ENCODE measurements around the gene SLC35F6. TPM values are rescaled to one million over a fixed set of nuclear protein-coding genes. Genes with fewer than 3 reads are reported as not detected.
A peak's percentile ranks its signal among the peaks of the same experiment; 100 is the strongest.

SLC35F6 gene
- total RNA-seq, 2 experiments from 2014 or later: 4.2 to 4.6 TPM

- TF ChIP-seq, protein P1, sequence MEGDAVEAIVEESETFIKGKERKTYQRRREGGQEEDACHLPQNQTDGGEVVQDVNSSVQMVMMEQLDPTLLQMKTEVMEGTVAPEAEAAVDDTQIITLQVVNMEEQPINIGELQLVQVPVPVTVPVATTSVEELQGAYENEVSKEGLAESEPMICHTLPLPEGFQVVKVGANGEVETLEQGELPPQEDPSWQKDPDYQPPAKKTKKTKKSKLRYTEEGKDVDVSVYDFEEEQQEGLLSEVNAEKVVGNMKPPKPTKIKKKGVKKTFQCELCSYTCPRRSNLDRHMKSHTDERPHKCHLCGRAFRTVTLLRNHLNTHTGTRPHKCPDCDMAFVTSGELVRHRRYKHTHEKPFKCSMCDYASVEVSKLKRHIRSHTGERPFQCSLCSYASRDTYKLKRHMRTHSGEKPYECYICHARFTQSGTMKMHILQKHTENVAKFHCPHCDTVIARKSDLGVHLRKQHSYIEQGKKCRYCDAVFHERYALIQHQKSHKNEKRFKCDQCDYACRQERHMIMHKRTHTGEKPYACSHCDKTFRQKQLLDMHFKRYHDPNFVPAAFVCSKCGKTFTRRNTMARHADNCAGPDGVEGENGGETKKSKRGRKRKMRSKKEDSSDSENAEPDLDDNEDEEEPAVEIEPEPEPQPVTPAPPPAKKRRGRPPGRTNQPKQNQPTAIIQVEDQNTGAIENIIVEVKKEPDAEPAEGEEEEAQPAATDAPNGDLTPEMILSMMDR (IDR thresholded peaks at IDR 0.05): no peak
- POLR2A ChIA-PET: no interaction called here
- CTCF ChIA-PET: no interaction called here
- no peak for DNase-seq
- ATAC-seq: no peak
- intact Hi-C loops (cut with micrococcal nuclease): no loop called here
- no peak overlapping the region for H3K4me3 Mint-ChIP-seq
- H3K36me3 Mint-ChIP-seq (ENCODE audit: low read depth): peaks cover 1% of the 10 kb centered on the region
- H3K27ac Mint-ChIP-seq: peak overlapping the region; percentile 46
- peaks cover 59% of the 10 kb centered on the region for H3K4me1 Mint-ChIP-seq (ENCODE audit: low read depth)
- no peaks in the 10 kb centered on the region for H3K27me3 Mint-ChIP-seq
- no peaks in the 10 kb centered on the region for H3K9me3 Mint-ChIP-seq
These were observed 3.0 kb downstream of the SLC35F6 start for GRCh38 chr2:26767129-26767528.

GRCh38 chr2:26767894-26768487 is 3.9 kb downstream of the SLC35F6 start:
- intact Hi-C loops (cut with micrococcal nuclease): no loop called here
- POLR2A ChIA-PET: no interaction called here
- CTCF ChIA-PET: interaction anchor here (1.0 to 1.3 kb wide), 2 partner anchors 14 to 24 kb away, joined by 3 read pairs; no protein-coding TSS in a partner anchor
- Mint-ChIP-seq H3K36me3 (ENCODE audit: low read depth) (peaks cover 4% of the 10 kb centered on the region), H3K27ac (no peak overlapping the region), H3K4me3 (no peak overlapping the region), H3K9me3 (no peaks in the 10 kb centered on the region), H3K4me1 (ENCODE audit: low read depth) (peaks cover 67% of the 10 kb centered on the region), H3K27me3 (no peaks in the 10 kb centered on the region)
- ATAC-seq: no peak
- TF ChIP-seq, protein P1 (IDR thresholded peaks at IDR 0.05): no peak
- no peak for DNase-seq

- H3K27ac Mint-ChIP-seq: peak overlapping the region; percentile 29
These were observed 4.6 kb downstream of the SLC35F6 start for GRCh38 chr2:26768759-26769088.

GRCh38 chr2:26769089-26769761 is 5.1 kb downstream of the SLC35F6 start:
- intact Hi-C loops (cut with micrococcal nuclease): no loop called here
- ChIA-PET CTCF (interaction anchor here (1.0 to 1.3 kb wide), 3 partner anchors 13 to 164 kb away, joined by 3 read pairs; no protein-coding TSS in a partner anchor), POLR2A (interaction anchor here (2.1 kb wide), 1 partner anchor 12 kb away, joined by 7 read pairs; no protein-coding TSS in a partner anchor)
- no peaks in the 10 kb centered on the region for H3K9me3 Mint-ChIP-seq
- H3K4me3 Mint-ChIP-seq: no peak overlapping the region
- H3K36me3 Mint-ChIP-seq (ENCODE audit: low read depth): peaks cover 4% of the 10 kb centered on the region
- TF ChIP-seq, protein P1 (IDR thresholded peaks at IDR 0.05): no peak
- peak overlapping the region; percentile 29 for H3K27ac Mint-ChIP-seq
- DNase-seq (peak; percentile 64), ATAC-seq (peak; percentile 59)
- peaks cover 65% of the 10 kb centered on the region for H3K4me1 Mint-ChIP-seq (ENCODE audit: low read depth)
- no peaks in the 10 kb centered on the region for H3K27me3 Mint-ChIP-seq

More at GRCh38 chr2:26768759-26769088, 4.6 kb downstream of the SLC35F6 start:
- TF ChIP-seq, protein P1 (IDR thresholded peaks at IDR 0.05): no peak
- H3K4me3 Mint-ChIP-seq: no peak overlapping the region
- no peaks in the 10 kb centered on the region for H3K9me3 Mint-ChIP-seq
- DNase-seq (no peak), ATAC-seq (no peak)
- peaks cover 65% of the 10 kb centered on the region for H3K4me1 Mint-ChIP-seq (ENCODE audit: low read depth)
- H3K36me3 Mint-ChIP-seq (ENCODE audit: low read depth): peaks cover 4% of the 10 kb centered on the region
- intact Hi-C loops (cut with micrococcal nuclease): no loop called here
- ChIA-PET POLR2A (interaction anchor here (2.1 kb wide), 1 partner anchor 13 kb away, joined by 7 read pairs; no protein-coding TSS in a partner anchor), CTCF (interaction anchor here (1.0 to 1.3 kb wide), 3 partner anchors 13 to 163 kb away, joined by 3 read pairs; no protein-coding TSS in a partner anchor)
- H3K27me3 Mint-ChIP-seq: no peaks in the 10 kb centered on the region
